H9 (cell line): Measurements from ENCODE around the gene UGT1A7. TPM values are rescaled to one million over a fixed set of nuclear protein-coding genes. Genes with fewer than 3 reads are reported as not detected.

Experiments
- DNase-seq: peaks from one replicate; pipeline ENCODE4 v3.0.0-alpha.2; 2017
- H2AFZ ChIP-seq: one replicate; pipeline ENCODE4 v1.6.1; 2013; ENCODE audit warnings: mild to moderate bottlenecking, low read length, control low read depth, moderate library complexity
- H2AK5ac ChIP-seq: 2 replicates; pipeline ENCODE4 v1.6.1; 2013; ENCODE audit warnings: low read length, control low read depth, mixed read lengths; ENCODE audit not compliant: insufficient read length
- H2BK120ac ChIP-seq: one replicate; pipeline ENCODE4 v1.6.1; 2013; ENCODE audit warnings: low read depth, mild to moderate bottlenecking, low read length, control low read depth, inconsistent platforms; ENCODE audit not compliant: poor library complexity, severe bottlenecking
- H2BK12ac ChIP-seq: 2 replicates; pipeline ENCODE4 v1.6.1; 2013; ENCODE audit warnings: low read length, control low read depth, mixed read lengths, low read depth; ENCODE audit not compliant: insufficient read length
- H2BK15ac ChIP-seq: 2 replicates; pipeline ENCODE4 v1.6.1; 2013; ENCODE audit warnings: low read depth, low read length, control low read depth
- H2BK20ac ChIP-seq: one replicate; pipeline ENCODE4 v1.6.1; 2013; ENCODE audit warnings: low read depth, mild to moderate bottlenecking, low read length, control low read depth, inconsistent platforms; ENCODE audit not compliant: poor library complexity, severe bottlenecking
- H2BK5ac ChIP-seq: 2 replicates; pipeline ENCODE4 v1.6.1; 2013; ENCODE audit warnings: low read length, control low read depth, mixed read lengths; ENCODE audit not compliant: insufficient read length
- H3K14ac ChIP-seq: 2 replicates; pipeline ENCODE4 v1.6.1; 2013; ENCODE audit warnings: low read length, control low read depth; ENCODE audit not compliant: insufficient read depth
- H3K18ac ChIP-seq: 2 replicates; pipeline ENCODE4 v1.6.1; 2013; ENCODE audit warnings: low read depth, mild to moderate bottlenecking, mixed read lengths, low read length, control low read depth; ENCODE audit not compliant: insufficient read length
- H3K23ac ChIP-seq: 2 replicates; pipeline ENCODE4 v1.6.1; 2013; ENCODE audit warnings: low read length, control low read depth, mixed read lengths, low read depth; ENCODE audit not compliant: insufficient read length
- H3K23me2 ChIP-seq: 2 replicates; pipeline ENCODE4 v1.6.1; 2013; ENCODE audit warnings: low read depth, mild to moderate bottlenecking, mixed read lengths, low read length, control low read depth; ENCODE audit not compliant: insufficient read length, poor library complexity, severe bottlenecking
- H3K27ac ChIP-seq: 2 replicates; pipeline ENCODE4 v1.5.1; 2013; ENCODE audit warnings: low read length, control low read depth, mixed read lengths, low read depth; ENCODE audit not compliant: insufficient read length
- H3K27me3 ChIP-seq: 2 replicates; pipeline ENCODE4 v1.6.1; 2013; ENCODE audit warnings: low read length, control low read depth, inconsistent platforms; ENCODE audit not compliant: insufficient read depth
- H3K4ac ChIP-seq: 2 replicates; pipeline ENCODE4 v1.6.1; 2013; ENCODE audit warnings: low read depth, mild to moderate bottlenecking, control low read depth, inconsistent platforms, low read length, moderate library complexity
- H3K4me1 ChIP-seq: 2 replicates; pipeline ENCODE4 v1.6.1; 2013; ENCODE audit warnings: low read length, control low read depth, inconsistent platforms; ENCODE audit not compliant: insufficient read depth
- H3K4me2 ChIP-seq: 2 replicates; pipeline ENCODE4 v1.6.1; 2013; ENCODE audit warnings: low read length, control low read depth, mixed read lengths; ENCODE audit not compliant: insufficient read length, insufficient read depth
- H3K56ac ChIP-seq: 2 replicates; pipeline ENCODE4 v1.6.1; 2013; ENCODE audit warnings: low read depth, mild to moderate bottlenecking, mixed read lengths, low read length, control low read depth; ENCODE audit not compliant: insufficient read length
- H3K79me1 ChIP-seq: 2 replicates; pipeline ENCODE4 v1.6.1; 2013; ENCODE audit warnings: low read depth, mild to moderate bottlenecking, moderate library complexity, low read length, control low read depth, inconsistent platforms; ENCODE audit not compliant: insufficient read depth, poor library complexity, severe bottlenecking
- H3K79me2 ChIP-seq: 2 replicates; pipeline ENCODE4 v1.6.1; 2013; ENCODE audit warnings: low read length, control low read depth, inconsistent platforms; ENCODE audit not compliant: insufficient read depth
- H3K9ac ChIP-seq: 2 replicates; pipeline ENCODE4 v1.6.1; 2013; ENCODE audit warnings: low read length, control low read depth, mixed read lengths; ENCODE audit not compliant: insufficient read length; ENCODE audit errors: extremely low read depth
- H3K9me3 ChIP-seq: one replicate; pipeline ENCODE4 v1.6.1; 2013; ENCODE audit warnings: low read depth, low read length, inconsistent platforms; ENCODE audit not compliant: control insufficient read depth
- H3T11ph ChIP-seq: one replicate; pipeline ENCODE4 v1.6.1; 2013; ENCODE audit warnings: mild to moderate bottlenecking, low read length, control low read depth, inconsistent platforms
- H4K20me1 ChIP-seq: one replicate; pipeline ENCODE4 v1.6.1; 2013; ENCODE audit not compliant: control insufficient read depth, insufficient read length, insufficient read depth
- H4K5ac ChIP-seq: 2 replicates; pipeline ENCODE4 v1.6.1; 2013; ENCODE audit warnings: low read depth, mild to moderate bottlenecking, mixed read lengths, low read length, control low read depth; ENCODE audit not compliant: insufficient read length
- H4K8ac ChIP-seq: replicated peaks from 2 replicates; pipeline ENCODE4 v1.6.1; 2013; ENCODE audit warnings: low read length, control low read depth, mixed read lengths, low read depth; ENCODE audit not compliant: insufficient read length
- H4K91ac ChIP-seq: 2 replicates; pipeline ENCODE4 v1.6.1; 2013; ENCODE audit warnings: low read depth, mild to moderate bottlenecking, moderate library complexity, mixed read lengths, low read length, control low read depth; ENCODE audit not compliant: insufficient read length
- H3K27ac Mint-ChIP-seq, 3 experiments: 2 replicates in 2 of 3; 3 replicates in 1 of 3; pipeline ENCODE4 v1.8.0; 2020 to 2021; ENCODE audit warnings: mixed read lengths in 3 of 3, mild to moderate bottlenecking in 1 of 3, moderate library complexity in 1 of 3
- H3K27me3 Mint-ChIP-seq: 2 replicates; pipeline ENCODE4 v1.8.0; 2021; ENCODE audit warnings: low read depth, mild to moderate bottlenecking, moderate library complexity, mixed read lengths
- H3K36me3 Mint-ChIP-seq, 3 experiments: 2 replicates in 2 of 3; 3 replicates in 1 of 3; pipeline ENCODE4 v1.8.0; 2020 to 2021; ENCODE audit warnings: low read depth in 3 of 3, mixed read lengths in 3 of 3; ENCODE audit not compliant: insufficient read depth in 1 of 3
- H3K4me1 Mint-ChIP-seq, 2 experiments: 2 replicates each; pipeline ENCODE4 v1.8.0; 2020; ENCODE audit warnings: mixed read lengths in 2 of 2
- H3K4me3 Mint-ChIP-seq, 2 experiments: 2 replicates in 1 of 2; 3 replicates in 1 of 2; pipeline ENCODE4 v1.8.0; 2020 to 2021; ENCODE audit warnings: mild to moderate bottlenecking in 2 of 2, mixed read lengths in 2 of 2, moderate library complexity in 1 of 2
- H3K9me3 Mint-ChIP-seq, 2 experiments: 2 replicates in 1 of 2; 3 replicates in 1 of 2; pipeline ENCODE4 v1.8.0; 2020; ENCODE audit warnings: mild to moderate bottlenecking in 2 of 2, mixed read lengths in 2 of 2, moderate library complexity in 1 of 2
- WGBS: extraction: QIAGEN DNeasy Blood & Tissue Kit; methylation state at CpG from one replicate; pipeline ENCODE4 v1.1.7; 2013; ENCODE audit warnings: missing lambda C conversion rate, low lambda C conversion rate, mixed read lengths; ENCODE audit not compliant: insufficient read length; ENCODE audit errors: extremely low coverage; 5-methylcytosine and 5-hydroxymethylcytosine counted together
- total RNA-seq: library from RNA; stranded (reverse); gene quantifications from 2 replicates; pipeline ENCODE4 v1.2.1, GENCODE V29; 2021
- TF ChIP-seq, protein P1 (sequence below): fragments of 200-600 bp; sonication (generic); conservative IDR thresholded peaks from 3 replicates; pipeline ENCODE4 v1.8.0; 2021; ENCODE audit warnings: antibody characterized with exemption, mild to moderate bottlenecking

Gene UGT1A7
- total RNA-seq, 1 experiment from 2014 or later, result not detected

DNA sequence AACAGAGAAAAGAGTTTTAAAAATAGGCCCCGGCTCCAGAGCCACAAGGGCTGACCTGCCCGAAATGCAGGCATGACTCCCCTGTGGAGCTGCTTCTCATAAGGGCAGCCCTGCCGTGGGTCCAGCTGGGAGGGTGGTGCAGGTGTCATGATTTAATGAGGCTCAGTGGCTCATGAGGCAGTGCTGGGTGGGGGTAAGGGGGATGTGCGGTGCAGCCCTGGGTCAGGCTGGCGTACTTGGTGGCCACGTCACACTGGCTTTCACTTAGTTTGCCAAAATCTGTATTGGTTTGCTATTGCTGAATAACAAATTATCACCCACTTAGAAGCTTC, 139.0 kb downstream of the UGT1A7 start:
- Histone ChIP-seq H3K4ac (no peak overlapping the region), H4K91ac (no peak overlapping the region), H4K20me1 (no peaks in the 10 kb centered on the region), H3K56ac (no peak overlapping the region), H3K23ac (no peak overlapping the region), H3K27me3 (no peaks in the 10 kb centered on the region), H4K5ac (no peak overlapping the region), H3K23me2 (no peaks in the 10 kb centered on the region), H2BK5ac (no peak overlapping the region), H3K4me1 (no peaks in the 10 kb centered on the region), H2BK15ac (no peak overlapping the region), H2BK120ac (no peak overlapping the region), H3K79me2 (no peaks in the 10 kb centered on the region), H2BK12ac (no peak overlapping the region), H3K79me1 (no peaks in the 10 kb centered on the region), H4K8ac (no peak overlapping the region), H2AFZ (no peak overlapping the region), H2BK20ac (no peak overlapping the region), H3K9ac (no peak overlapping the region), H3K18ac (no peak overlapping the region), H3K27ac (no peak overlapping the region), H3K9me3 (no peaks in the 10 kb centered on the region), H3K14ac (no peak overlapping the region), H2AK5ac (no peak overlapping the region), H3K4me2 (no peak overlapping the region), H3T11ph (no peak overlapping the region)
- Mint-ChIP-seq H3K4me3 (no peak overlapping the region), H3K36me3 (no peaks in the 10 kb centered on the region), H3K27ac (no peak overlapping the region), H3K27me3 (peaks cover 1% of the 10 kb centered on the region; the same call in 1 of the 2 replicates), H3K4me1 (no peaks in the 10 kb centered on the region; a peak in 1 of 4 replicates), H3K9me3 (peaks cover 0 to 1% of the 10 kb centered on the region in 2 experiments; a peak in 3 of 5 replicates)
- TF ChIP-seq, protein P1, sequence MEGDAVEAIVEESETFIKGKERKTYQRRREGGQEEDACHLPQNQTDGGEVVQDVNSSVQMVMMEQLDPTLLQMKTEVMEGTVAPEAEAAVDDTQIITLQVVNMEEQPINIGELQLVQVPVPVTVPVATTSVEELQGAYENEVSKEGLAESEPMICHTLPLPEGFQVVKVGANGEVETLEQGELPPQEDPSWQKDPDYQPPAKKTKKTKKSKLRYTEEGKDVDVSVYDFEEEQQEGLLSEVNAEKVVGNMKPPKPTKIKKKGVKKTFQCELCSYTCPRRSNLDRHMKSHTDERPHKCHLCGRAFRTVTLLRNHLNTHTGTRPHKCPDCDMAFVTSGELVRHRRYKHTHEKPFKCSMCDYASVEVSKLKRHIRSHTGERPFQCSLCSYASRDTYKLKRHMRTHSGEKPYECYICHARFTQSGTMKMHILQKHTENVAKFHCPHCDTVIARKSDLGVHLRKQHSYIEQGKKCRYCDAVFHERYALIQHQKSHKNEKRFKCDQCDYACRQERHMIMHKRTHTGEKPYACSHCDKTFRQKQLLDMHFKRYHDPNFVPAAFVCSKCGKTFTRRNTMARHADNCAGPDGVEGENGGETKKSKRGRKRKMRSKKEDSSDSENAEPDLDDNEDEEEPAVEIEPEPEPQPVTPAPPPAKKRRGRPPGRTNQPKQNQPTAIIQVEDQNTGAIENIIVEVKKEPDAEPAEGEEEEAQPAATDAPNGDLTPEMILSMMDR, result no peak
- peak; percentile 17 for DNase-seq
- WGBS, result no CpG with 5 or more reads among the region's 6 CpGs
